Sigmoid colon (tissue), 7 donors: ENCODE measurements around the gene ZNHIT1. TPM values are rescaled to one million over a fixed set of nuclear protein-coding genes. Genes with fewer than 3 reads are reported as not detected.

ENCODE experiments used
- DNase-seq: peaks from one replicate; pipeline ENCODE4 v3.0.0-alpha.2; 2019
- H3K27ac ChIP-seq, 4 donors: fragments of 200-600 bp; sonication (generic); one replicate each; pipeline ENCODE4 v1.5.1; 2016 to 2019; ENCODE audit warnings: mild to moderate bottlenecking in 1 of 4
- H3K27me3 ChIP-seq, 3 donors: fragments of 200-600 bp; sonication (generic); one replicate each; pipeline ENCODE4 v1.5.1; 2019; ENCODE audit warnings: mild to moderate bottlenecking in 1 of 3
- H3K36me3 ChIP-seq, 4 donors: fragments of 200-600 bp; sonication (generic); one replicate each; pipeline ENCODE4 v1.5.1; 2016 to 2019
- H3K4me1 ChIP-seq, 4 donors: fragments of 200-600 bp; sonication (generic); one replicate each; pipeline ENCODE4 v1.5.1; 2017 to 2019
- H3K4me3 ChIP-seq, 4 donors: fragments of 200-600 bp; sonication (generic); one replicate each; pipeline ENCODE4 v1.5.1; 2017 to 2019; ENCODE audit warnings: mild to moderate bottlenecking in 2 of 4, moderate library complexity in 1 of 4
- H3K9me3 ChIP-seq, 4 donors: fragments of 200-600 bp in 3 of 4; sonication (generic) in 3 of 4; one replicate each; pipeline versions ENCODE4 v1.5.1 to v1.6.1; 2013 to 2019
- CTCF ChIP-seq, 4 experiments: fragments of 450-650 bp in 3 of 4; fragments of 200-600 bp in 1 of 4; IDR thresholded peaks; one replicate each; pipeline ENCODE4 v1.5.1; 2016 to 2019; ENCODE audit warnings: antibody characterized with exemption in 4 of 4, mild to moderate bottlenecking in 3 of 4, moderate library complexity in 2 of 4
- EP300 ChIP-seq, 4 donors: sonication (generic); formaldehyde crosslinking; IDR thresholded peaks; one replicate each; pipeline ENCODE4 v1.6.1; 2017; ENCODE audit warnings: antibody characterized with exemption in 4 of 4
- POLR2A ChIP-seq, 2 donors: fragments of 450-650 bp; IDR thresholded peaks; one replicate each; pipeline ENCODE4 v1.6.1; 2016; ENCODE audit warnings: antibody characterized with exemption in 2 of 2, mild to moderate bottlenecking in 2 of 2, moderate library complexity in 2 of 2
- POLR2AphosphoS5 ChIP-seq, 4 donors: sonication (generic); formaldehyde crosslinking; IDR thresholded peaks; one replicate each; pipeline ENCODE4 v1.6.1; 2017; ENCODE audit warnings: antibody characterized with exemption in 4 of 4
- WGBS, 2 donors: extraction: QIAGEN DNeasy Blood & Tissue Kit; methylation state at CpG; one replicate each; pipeline ENCODE4 v1.1.7; 2013; 5-methylcytosine and 5-hydroxymethylcytosine counted together
- intact Hi-C: fragments of 100-400 bp; cut with DNase I; formaldehyde crosslinking; loops from one replicate; pipeline ENCODE4 v1.15.1; 2023
- polyA plus RNA-seq, 3 donors: library from polyadenylated mRNA; stranded (reverse); fragments of 200-250 nt; gene quantifications; one replicate each; pipeline ENCODE4 v1.2.3, GENCODE V29; 2013
- total RNA-seq, 4 donors: library from RNA; depleted of rRNA; stranded (reverse); fragments of >200 nt; gene quantifications; one replicate each; pipeline ENCODE4 v1.1.0, GENCODE V29; 2016
- donor health status: healthy with polysubstance abuse.
- donor health status: Bipolar disorder and iron deficiency.
- donor health status: healthy.

Gene ZNHIT1
- total and polyA plus RNA-seq, 7 donors: 64.8 to 200 (median 97.4) TPM

GRCh38 chr7:101241015-101241363, 23.0 kb downstream of the ZNHIT1 start:
- Histone ChIP-seq H3K27ac (no peak overlapping the region), H3K4me1 (peaks cover 0 to 58% (median 42%) of the 10 kb centered on the region in 4 donors)
- intact Hi-C loops: loop anchor here (5.0 kb wide), 1 partner anchor 1834 kb away; the partner anchor contains the start of genes BUD31 and PDAP1

GRCh38 chr7:101241443-101242349, 23.7 kb downstream of the ZNHIT1 start:
- DNase-seq: no peak
- Histone ChIP-seq H3K27ac (peak overlapping the region in 1 of 4 donors; percentile 22), H3K4me3 (no peak overlapping the region), H3K27me3 (no peaks in the 10 kb centered on the region), H3K9me3 (no peaks in the 10 kb centered on the region), H3K4me1 (peaks cover 0 to 64% (median 45%) of the 10 kb centered on the region in 4 donors), H3K36me3 (peaks cover 19 to 46% (median 26%) of the 10 kb centered on the region in 4 donors)
- TF ChIP-seq CTCF (IDR thresholded peaks at IDR 0.05): no peak
- no peak for TF ChIP-seq EP300 (IDR thresholded peaks at IDR 0.05)
- no peak for TF ChIP-seq POLR2A (IDR thresholded peaks at IDR 0.05)
- TF ChIP-seq POLR2AphosphoS5 (IDR thresholded peaks at IDR 0.05): no peak
- WGBS, 2 donors: 76 to 88% methylated on average over 16 of the region's 16 CpGs
- intact Hi-C loops: loop anchor here (5.0 kb wide), 1 partner anchor 1834 kb away; the partner anchor contains the start of genes BUD31 and PDAP1

More at GRCh38 chr7:101241015-101241363, 23.0 kb downstream of the ZNHIT1 start:
- H3K9me3 ChIP-seq: no peaks in the 10 kb centered on the region
- H3K36me3 ChIP-seq: peaks cover 19 to 52% (median 27%) of the 10 kb centered on the region in 4 donors
- WGBS, 2 donors: 90 to 92% methylated on average over 12 of the region's 12 CpGs
- H3K4me3 ChIP-seq: no peak overlapping the region
- H3K27me3 ChIP-seq: no peaks in the 10 kb centered on the region
- TF ChIP-seq CTCF (IDR thresholded peaks at IDR 0.05) (no peak), POLR2AphosphoS5 (IDR thresholded peaks at IDR 0.05) (no peak), EP300 (IDR thresholded peaks at IDR 0.05) (no peak), POLR2A (IDR thresholded peaks at IDR 0.05) (no peak)
- DNase-seq: no peak

GRCh38 chr7:101243646-101244374, 25.8 kb downstream of the ZNHIT1 start:
- DNase-seq: no peak
- H3K4me3 ChIP-seq: peak overlapping the region; percentile 60 to 91 (median 84)
- 15 to 22% methylated on average over 28 of the region's 28 CpGs for WGBS, 2 donors
- TF ChIP-seq POLR2A (IDR thresholded peaks at IDR 0.05) (no peak), EP300 (IDR thresholded peaks at IDR 0.05) (no peak), CTCF (IDR thresholded peaks at IDR 0.05) (no peak), POLR2AphosphoS5 (IDR thresholded peaks at IDR 0.05) (peak in 1 of 4 donors; percentile 15)
- no peaks in the 10 kb centered on the region for H3K9me3 ChIP-seq
- H3K36me3 ChIP-seq: peaks cover 18 to 30% (median 21%) of the 10 kb centered on the region in 4 donors
- intact Hi-C loops: loop anchor here (1.0 to 5.0 kb wide), 2 partner anchors 26 to 1837 kb away; partner anchors contain the start of genes BUD31, PDAP1 and ZNHIT1
- peaks cover 0 to 42% (median 28%) of the 10 kb centered on the region in 4 donors for H3K4me1 ChIP-seq
- H3K27me3 ChIP-seq: no peaks in the 10 kb centered on the region
- H3K27ac ChIP-seq: peak overlapping the region; percentile 89 to 99 (median 96)

- H3K4me1 ChIP-seq: peaks cover 0 to 41% (median 26%) of the 10 kb centered on the region in 4 donors
Observed at GRCh38 chr7:101244375-101245146, 26.6 kb downstream of the ZNHIT1 start, which contains the start of gene FIS1. TSS of gene FIS1 (minus strand) at chr7:101245081. CDS start at chr7:101245004, 77 bp downstream.

More at GRCh38 chr7:101244375-101245146, 26.6 kb downstream of the ZNHIT1 start, which contains the start of gene FIS1:
- Histone ChIP-seq H3K9me3 (no peaks in the 10 kb centered on the region), H3K4me3 (peak within 1 kb of the TSS; percentile 60 to 91 (median 84)), H3K27me3 (no peaks in the 10 kb centered on the region), H3K36me3 (peaks cover 15 to 26% (median 17%) of the 10 kb centered on the region in 4 donors), H3K27ac (peak within 1 kb of the TSS; percentile 89 to 99 (median 96))
- TF ChIP-seq POLR2AphosphoS5 (IDR thresholded peaks at IDR 0.05): peak; percentile 87 to 97 (median 92)
- peak; percentile 81 to 97 (median 92) for TF ChIP-seq CTCF (IDR thresholded peaks at IDR 0.05)
- TF ChIP-seq EP300 (IDR thresholded peaks at IDR 0.05): no peak
- TF ChIP-seq POLR2A (IDR thresholded peaks at IDR 0.05): peak; percentile 64 to 87
- intact Hi-C loops: loop anchor here (1.0 to 5.0 kb wide), 2 partner anchors 26 to 1837 kb away; partner anchors contain the start of genes BUD31, PDAP1 and ZNHIT1
- WGBS, 2 donors: 0 to 1% methylated on average over 45 of the region's 45 CpGs
- DNase-seq: peak; percentile 97
